Measurements from ENCODE around the gene PRKCB. TPM values are rescaled to one million over a fixed set of nuclear protein-coding genes. Genes with fewer than 3 reads are reported as not detected.
A peak's percentile ranks its signal among the peaks of the same experiment; 100 is the strongest.

PRKCB gene
- total and polyA plus RNA-seq, 8 donors = 13.5 to 74.3 (median 57.0) TPM

GRCh38 chr16:23960081-23960885, 124.5 kb downstream of the PRKCB start:
- Histone ChIP-seq H3K4me1 (peaks cover 0 to 23% of the 10 kb centered on the region in 2 donors), H3K9me3 (no peaks in the 10 kb centered on the region), H3K36me3 (no peaks in the 10 kb centered on the region), H3K4me3 (no peak overlapping the region), H3K27ac (no peak overlapping the region), H3K27me3 (no peaks in the 10 kb centered on the region)
- DNase-seq (no peak), ATAC-seq (no peak)
- TF ChIP-seq CTCF (IDR thresholded peaks at IDR 0.05) = no peak
- intact Hi-C loops (cut with DNase I) = no loop called here

- Histone ChIP-seq H3K9me3 (no peaks in the 10 kb centered on the region), H3K4me3 (no peak overlapping the region), H3K4me1 (peaks cover 0 to 28% of the 10 kb centered on the region in 2 donors), H3K36me3 (no peaks in the 10 kb centered on the region), H3K27ac (no peak overlapping the region), H3K27me3 (no peaks in the 10 kb centered on the region)
- no peak for DNase-seq
- intact Hi-C loops (cut with DNase I) = no loop called here
- ATAC-seq = no peak
- TF ChIP-seq CTCF (IDR thresholded peaks at IDR 0.05) = no peak
These were observed 126.2 kb downstream of the PRKCB start for GRCh38 chr16:23962001-23962400.

- peaks cover 0 to 36% of the 10 kb centered on the region in 2 donors for H3K4me1 ChIP-seq
- H3K9me3 ChIP-seq = no peaks in the 10 kb centered on the region
- peak in 2 of 4 donors; percentile 66 to 70 for DNase-seq
- no peak overlapping the region for H3K27ac ChIP-seq
- no peaks in the 10 kb centered on the region for H3K36me3 ChIP-seq
- H3K4me3 ChIP-seq = no peak overlapping the region
- no peak for TF ChIP-seq CTCF (IDR thresholded peaks at IDR 0.05)
- no peaks in the 10 kb centered on the region for H3K27me3 ChIP-seq
- intact Hi-C loops (cut with DNase I) = no loop called here
- ATAC-seq = no peak
These were observed 128.4 kb downstream of the PRKCB start for GRCh38 chr16:23964136-23964535.

- intact Hi-C loops (cut with DNase I) = no loop called here
- TF ChIP-seq CTCF (IDR thresholded peaks at IDR 0.05) = no peak
- DNase-seq (no peak), ATAC-seq (no peak)
- Histone ChIP-seq H3K4me3 (no peak overlapping the region), H3K27ac (no peak overlapping the region), H3K9me3 (no peaks in the 10 kb centered on the region), H3K36me3 (no peaks in the 10 kb centered on the region), H3K27me3 (no peaks in the 10 kb centered on the region), H3K4me1 (peaks cover 0 to 25% of the 10 kb centered on the region in 2 donors)
These were observed 129.5 kb downstream of the PRKCB start for GRCh38 chr16:23965137-23965733.

GRCh38 chr16:23966597-23967394, 131.0 kb downstream of the PRKCB start:
- Histone ChIP-seq H3K4me3 (no peak overlapping the region), H3K9me3 (no peaks in the 10 kb centered on the region), H3K27ac (no peak overlapping the region), H3K36me3 (no peaks in the 10 kb centered on the region), H3K27me3 (no peaks in the 10 kb centered on the region), H3K4me1 (peaks cover 0 to 18% of the 10 kb centered on the region in 2 donors)
- no peak for TF ChIP-seq CTCF (IDR thresholded peaks at IDR 0.05)
- intact Hi-C loops (cut with DNase I) = no loop called here
- ATAC-seq (no peak), DNase-seq (peak in 1 of 4 donors; percentile 14)
